ENCODE results near the gene DAB1. TPM values are rescaled to one million over a fixed set of nuclear protein-coding genes. Genes with fewer than 3 reads are reported as not detected.

The DAB1 gene
- total RNA-seq, 2 experiments from 2014 or later: 0.54 to 0.72 TPM

- H3K27ac Mint-ChIP-seq: no peak overlapping the region
These were observed 7.5 kb upstream of the DAB1 start for GRCh38 chr1:57431400-57431799.

GRCh38 chr1:57424231-57425027 is 569 bp upstream of the DAB1 start:
- DNase-seq (no peak), ATAC-seq (ENCODE audit: low read depth) (peak; percentile 39)
- POLR2A ChIA-PET: no interaction called here
- Mint-ChIP-seq H3K27me3 (peaks cover 55% of the 10 kb centered on the region), H3K9me3 (no peaks in the 10 kb centered on the region), H3K4me3 (peak overlapping the region; percentile 45), H3K36me3 (no peaks in the 10 kb centered on the region), H3K27ac (no peak overlapping the region), H3K4me1 (no peaks in the 10 kb centered on the region)

More at GRCh38 chr1:57431400-57431799, 7.5 kb upstream of the DAB1 start:
- Mint-ChIP-seq H3K36me3 (no peaks in the 10 kb centered on the region), H3K9me3 (no peaks in the 10 kb centered on the region), H3K4me1 (no peaks in the 10 kb centered on the region), H3K27me3 (peaks cover 2% of the 10 kb centered on the region), H3K4me3 (no peak overlapping the region)
- POLR2A ChIA-PET: no interaction called here
- DNase-seq: no peak
- no peak for ATAC-seq (ENCODE audit: low read depth)

- Mint-ChIP-seq H3K4me1 (no peaks in the 10 kb centered on the region), H3K27ac (no peak overlapping the region), H3K9me3 (no peaks in the 10 kb centered on the region), H3K4me3 (no peak overlapping the region), H3K36me3 (no peaks in the 10 kb centered on the region), H3K27me3 (peaks cover 55% of the 10 kb centered on the region)
- ATAC-seq (ENCODE audit: low read depth) (no peak), DNase-seq (no peak)
- POLR2A ChIA-PET: no interaction called here
These were observed 665 bp downstream of the DAB1 start for GRCh38 chr1:57423135-57423655.

- Mint-ChIP-seq H3K4me1 (no peaks in the 10 kb centered on the region), H3K27ac (no peak overlapping the region), H3K27me3 (peaks cover 55% of the 10 kb centered on the region), H3K4me3 (no peak overlapping the region), H3K36me3 (no peaks in the 10 kb centered on the region), H3K9me3 (no peaks in the 10 kb centered on the region)
- ATAC-seq (ENCODE audit: low read depth) (no peak), DNase-seq (no peak)
- POLR2A ChIA-PET: no interaction called here
These were observed 1.4 kb downstream of the DAB1 start for GRCh38 chr1:57422271-57423134.

DNA sequence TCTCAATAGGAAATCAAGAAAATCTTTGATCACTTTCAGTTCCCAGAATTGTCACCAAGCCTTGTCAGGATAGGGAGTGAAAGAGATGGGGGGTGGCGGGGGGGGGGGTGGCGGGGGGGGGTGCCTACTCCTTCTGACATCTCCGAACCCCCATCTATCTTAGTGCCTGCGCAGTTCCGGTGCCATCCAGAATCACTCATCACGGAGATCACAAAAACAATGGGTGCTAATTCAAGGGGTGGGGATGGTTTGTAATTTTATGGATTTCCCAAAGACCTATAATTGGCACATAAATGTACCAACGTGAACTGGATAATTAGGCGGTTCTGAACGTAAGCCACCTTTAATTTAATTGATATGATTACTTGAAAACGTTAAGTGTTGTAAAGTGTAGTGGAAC is 2.1 kb downstream of the DAB1 start:
- no peak for DNase-seq
- ATAC-seq (ENCODE audit: low read depth): no peak
- no peak overlapping the region for H3K4me3 Mint-ChIP-seq
- POLR2A ChIA-PET: no interaction called here
- no peaks in the 10 kb centered on the region for H3K4me1 Mint-ChIP-seq
- H3K27me3 Mint-ChIP-seq: peaks cover 55% of the 10 kb centered on the region
- no peaks in the 10 kb centered on the region for H3K9me3 Mint-ChIP-seq
- no peak overlapping the region for H3K27ac Mint-ChIP-seq
- H3K36me3 Mint-ChIP-seq: no peaks in the 10 kb centered on the region

- no peaks in the 10 kb centered on the region for H3K36me3 Mint-ChIP-seq
- ATAC-seq (ENCODE audit: low read depth) (no peak), DNase-seq (no peak)
- H3K4me1 Mint-ChIP-seq: no peaks in the 10 kb centered on the region
- no peak overlapping the region for H3K27ac Mint-ChIP-seq
- H3K4me3 Mint-ChIP-seq: no peak overlapping the region
- peaks cover 51% of the 10 kb centered on the region for H3K27me3 Mint-ChIP-seq
- POLR2A ChIA-PET: no interaction called here
- H3K9me3 Mint-ChIP-seq: no peaks in the 10 kb centered on the region
These were observed 2.7 kb downstream of the DAB1 start for GRCh38 chr1:57420981-57421785.

GRCh38 chr1:57418971-57419370 is 4.9 kb downstream of the DAB1 start:
- DNase-seq (no peak), ATAC-seq (ENCODE audit: low read depth) (no peak)
- no peaks in the 10 kb centered on the region for H3K36me3 Mint-ChIP-seq
- POLR2A ChIA-PET: no interaction called here
- no peaks in the 10 kb centered on the region for H3K4me1 Mint-ChIP-seq
- peaks cover 33% of the 10 kb centered on the region for H3K27me3 Mint-ChIP-seq
- H3K4me3 Mint-ChIP-seq: no peak overlapping the region
- H3K27ac Mint-ChIP-seq: no peak overlapping the region
- no peaks in the 10 kb centered on the region for H3K9me3 Mint-ChIP-seq

- Mint-ChIP-seq H3K4me1 (no peaks in the 10 kb centered on the region), H3K27me3 (peaks cover 4% of the 10 kb centered on the region), H3K27ac (no peak overlapping the region), H3K4me3 (no peak overlapping the region), H3K9me3 (no peaks in the 10 kb centered on the region), H3K36me3 (no peaks in the 10 kb centered on the region)
- DNase-seq (no peak), ATAC-seq (ENCODE audit: low read depth) (no peak)
- POLR2A ChIA-PET: no interaction called here
These were observed 12.6 kb downstream of the DAB1 start for GRCh38 chr1:57411262-57411661.

- no peak for ATAC-seq (ENCODE audit: low read depth)
- Mint-ChIP-seq H3K36me3 (no peaks in the 10 kb centered on the region), H3K4me3 (no peak overlapping the region), H3K27ac (no peak overlapping the region), H3K27me3 (peaks cover under 1% of the 10 kb centered on the region), H3K4me1 (no peaks in the 10 kb centered on the region), H3K9me3 (no peaks in the 10 kb centered on the region)
- POLR2A ChIA-PET: no interaction called here
- DNase-seq: no peak
These were observed 13.4 kb downstream of the DAB1 start for GRCh38 chr1:57410508-57410907.

DNA sequence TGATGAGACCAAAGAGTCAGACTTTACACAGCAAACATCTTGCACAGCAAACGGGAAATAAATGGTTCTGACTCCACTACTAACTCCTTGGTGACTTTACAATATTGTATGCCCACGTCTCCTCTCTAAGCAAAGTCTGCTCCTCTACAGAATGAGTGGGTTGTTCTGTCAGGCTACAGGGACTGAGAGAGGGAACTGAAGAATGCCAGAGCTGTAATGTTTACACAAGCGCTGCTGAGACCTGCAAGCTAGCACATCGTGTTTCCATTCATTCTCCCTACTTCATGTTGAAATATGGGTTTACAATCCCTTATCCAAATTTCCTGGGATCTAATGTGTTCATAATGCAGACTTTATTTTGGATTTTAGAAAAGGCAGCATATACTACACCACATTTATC is 15.9 kb downstream of the DAB1 start:
- no peaks in the 10 kb centered on the region for H3K9me3 Mint-ChIP-seq
- no peak overlapping the region for H3K4me3 Mint-ChIP-seq
- H3K36me3 Mint-ChIP-seq: no peaks in the 10 kb centered on the region
- H3K4me1 Mint-ChIP-seq: no peaks in the 10 kb centered on the region
- no peaks in the 10 kb centered on the region for H3K27me3 Mint-ChIP-seq
- POLR2A ChIA-PET: no interaction called here
- no peak for DNase-seq
- ATAC-seq (ENCODE audit: low read depth): no peak
- H3K27ac Mint-ChIP-seq: no peak overlapping the region

DNA sequence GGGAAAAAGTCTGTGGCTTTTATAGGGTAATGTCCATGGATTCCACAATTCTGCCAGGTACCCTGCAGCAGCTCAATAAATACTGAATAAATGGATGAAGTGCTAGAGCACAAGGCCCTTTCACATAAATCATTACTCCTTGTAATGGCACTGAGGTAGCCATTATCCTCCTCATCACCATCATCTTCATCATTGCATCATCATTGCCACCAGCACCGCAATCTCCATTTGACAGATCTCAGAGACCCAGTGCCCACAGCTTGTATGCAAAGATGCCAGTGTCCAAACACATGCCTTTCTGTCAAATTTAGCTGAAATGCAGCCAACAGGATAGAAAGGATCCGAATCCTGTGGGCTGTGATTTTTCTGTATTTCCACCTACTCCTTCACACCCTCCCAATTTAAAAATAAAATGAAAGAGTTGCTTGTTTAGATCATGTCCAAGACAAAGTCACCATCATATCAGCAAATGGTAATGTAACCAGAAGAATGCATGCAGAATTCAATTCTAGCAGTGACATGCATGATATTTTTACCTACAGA is 17.4 kb downstream of the DAB1 start:
- no peak for ATAC-seq (ENCODE audit: low read depth)
- POLR2A ChIA-PET: no interaction called here
- Mint-ChIP-seq H3K4me3 (no peak overlapping the region), H3K36me3 (no peaks in the 10 kb centered on the region), H3K4me1 (no peaks in the 10 kb centered on the region), H3K27ac (no peak overlapping the region), H3K9me3 (no peaks in the 10 kb centered on the region), H3K27me3 (no peaks in the 10 kb centered on the region)
- DNase-seq: no peak

DNA sequence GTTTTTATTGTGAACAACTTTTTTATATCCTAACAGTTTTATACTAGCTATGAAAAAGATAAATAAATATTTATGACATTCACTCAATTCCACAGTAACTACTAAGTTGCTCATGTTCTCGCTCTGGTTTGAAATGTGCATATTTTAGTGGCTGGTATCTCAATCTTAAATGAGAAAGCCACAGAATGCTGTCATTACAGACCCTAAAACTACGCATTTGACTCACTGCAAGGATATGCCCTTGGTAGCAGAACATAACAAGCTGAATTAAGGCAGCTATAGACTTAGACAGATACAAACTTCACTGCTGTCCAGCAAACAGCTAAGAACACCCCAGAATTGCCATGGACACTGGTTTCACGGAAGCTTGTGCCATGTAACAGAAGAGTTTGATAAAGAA is 19.0 kb downstream of the DAB1 start:
- POLR2A ChIA-PET: no interaction called here
- Mint-ChIP-seq H3K9me3 (no peaks in the 10 kb centered on the region), H3K4me3 (no peak overlapping the region), H3K36me3 (no peaks in the 10 kb centered on the region), H3K27ac (no peak overlapping the region), H3K4me1 (no peaks in the 10 kb centered on the region), H3K27me3 (no peaks in the 10 kb centered on the region)
- DNase-seq: no peak
- ATAC-seq (ENCODE audit: low read depth): no peak

DNA sequence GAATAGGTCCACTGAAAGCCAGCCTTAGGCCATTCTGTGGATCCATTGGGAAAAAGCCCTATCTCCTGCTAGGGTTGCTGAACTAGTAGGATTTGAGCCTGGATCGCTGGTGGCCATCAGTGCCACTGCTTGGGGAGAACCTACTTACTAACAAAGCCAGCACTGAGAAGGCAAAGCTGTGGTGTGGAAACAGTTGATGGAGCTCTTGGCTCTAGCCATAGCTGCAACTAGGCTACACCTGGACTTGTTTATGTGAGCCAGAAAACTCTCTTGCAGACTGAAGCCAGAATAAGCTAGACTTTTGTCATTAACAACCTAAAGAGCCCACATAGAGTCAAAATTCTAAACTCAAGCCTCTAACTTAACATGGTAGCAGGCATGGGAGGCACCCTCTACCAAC is 20.7 kb downstream of the DAB1 start:
- H3K4me1 Mint-ChIP-seq: no peaks in the 10 kb centered on the region
- no peaks in the 10 kb centered on the region for H3K27me3 Mint-ChIP-seq
- no peak for ATAC-seq (ENCODE audit: low read depth)
- H3K9me3 Mint-ChIP-seq: no peaks in the 10 kb centered on the region
- no peaks in the 10 kb centered on the region for H3K36me3 Mint-ChIP-seq
- DNase-seq: no peak
- H3K4me3 Mint-ChIP-seq: no peak overlapping the region
- no peak overlapping the region for H3K27ac Mint-ChIP-seq
- POLR2A ChIA-PET: no interaction called here

All from activated naive CD8-positive, alpha-beta T cell treated with anti-CD3 and anti-CD28 coated beads, Interleukin-2, amount 10 ng/mL, durations not matched to agents 7 days and 5 days (primary cell).